ENCODE results near the gene KCNB1.

The KCNB1 gene

GRCh38 chr20:49466114-49466912 lies 16.2 kb downstream of the KCNB1 start:
- Mint-ChIP-seq H3K9me3 (no peaks in the 10 kb centered on the region), H3K4me1 (ENCODE audit: low read depth) (no peaks in the 10 kb centered on the region), H3K4me3 (no peak overlapping the region), H3K27ac (no peak overlapping the region), H3K27me3 (peaks cover 31% of the 10 kb centered on the region), H3K36me3 (ENCODE audit: low read depth) (no peaks in the 10 kb centered on the region)

GRCh38 chr20:49464556-49464955 lies 17.9 kb downstream of the KCNB1 start:
- no peaks in the 10 kb centered on the region for H3K4me1 Mint-ChIP-seq (ENCODE audit: low read depth)
- H3K9me3 Mint-ChIP-seq = no peaks in the 10 kb centered on the region
- peaks cover 17% of the 10 kb centered on the region for H3K27me3 Mint-ChIP-seq
- H3K27ac Mint-ChIP-seq = no peak overlapping the region
- no peak overlapping the region for H3K4me3 Mint-ChIP-seq
- no peaks in the 10 kb centered on the region for H3K36me3 Mint-ChIP-seq (ENCODE audit: low read depth)

GRCh38 chr20:49462626-49463025 lies 19.8 kb downstream of the KCNB1 start:
- no peak overlapping the region for H3K4me3 Mint-ChIP-seq
- no peaks in the 10 kb centered on the region for H3K36me3 Mint-ChIP-seq (ENCODE audit: low read depth)
- peaks cover 2% of the 10 kb centered on the region for H3K27me3 Mint-ChIP-seq
- H3K9me3 Mint-ChIP-seq = no peaks in the 10 kb centered on the region
- no peaks in the 10 kb centered on the region for H3K4me1 Mint-ChIP-seq (ENCODE audit: low read depth)
- H3K27ac Mint-ChIP-seq = no peak overlapping the region

GRCh38 chr20:49461894-49462620 lies 20.4 kb downstream of the KCNB1 start:
- Mint-ChIP-seq H3K27ac (no peak overlapping the region), H3K9me3 (no peaks in the 10 kb centered on the region), H3K36me3 (ENCODE audit: low read depth) (no peaks in the 10 kb centered on the region), H3K27me3 (peaks cover 4% of the 10 kb centered on the region), H3K4me1 (ENCODE audit: low read depth) (no peaks in the 10 kb centered on the region), H3K4me3 (no peak overlapping the region)

GRCh38 chr20:49460916-49461315 lies 21.6 kb downstream of the KCNB1 start:
- H3K27me3 Mint-ChIP-seq = peaks cover 6% of the 10 kb centered on the region

GRCh38 chr20:49460131-49460530 lies 22.3 kb downstream of the KCNB1 start:
- H3K27ac Mint-ChIP-seq = no peak overlapping the region
- no peaks in the 10 kb centered on the region for H3K9me3 Mint-ChIP-seq
- no peak overlapping the region for H3K4me3 Mint-ChIP-seq
- H3K4me1 Mint-ChIP-seq (ENCODE audit: low read depth) = no peaks in the 10 kb centered on the region
- H3K27me3 Mint-ChIP-seq = peaks cover 9% of the 10 kb centered on the region
- no peaks in the 10 kb centered on the region for H3K36me3 Mint-ChIP-seq (ENCODE audit: low read depth)

More at GRCh38 chr20:49460916-49461315, 21.6 kb downstream of the KCNB1 start:
- H3K36me3 Mint-ChIP-seq (ENCODE audit: low read depth) = no peaks in the 10 kb centered on the region
- H3K9me3 Mint-ChIP-seq = no peaks in the 10 kb centered on the region
- no peak overlapping the region for H3K4me3 Mint-ChIP-seq
- H3K27ac Mint-ChIP-seq = no peak overlapping the region
- no peaks in the 10 kb centered on the region for H3K4me1 Mint-ChIP-seq (ENCODE audit: low read depth)

GRCh38 chr20:49459684-49460083 lies 22.8 kb downstream of the KCNB1 start:
- no peaks in the 10 kb centered on the region for H3K36me3 Mint-ChIP-seq (ENCODE audit: low read depth)
- peaks cover 12% of the 10 kb centered on the region for H3K27me3 Mint-ChIP-seq
- H3K4me3 Mint-ChIP-seq = no peak overlapping the region
- H3K27ac Mint-ChIP-seq = no peak overlapping the region
- H3K4me1 Mint-ChIP-seq (ENCODE audit: low read depth) = no peaks in the 10 kb centered on the region
- no peaks in the 10 kb centered on the region for H3K9me3 Mint-ChIP-seq

GRCh38 chr20:49457444-49457843 lies 25.0 kb downstream of the KCNB1 start:
- no peaks in the 10 kb centered on the region for H3K4me1 Mint-ChIP-seq (ENCODE audit: low read depth)
- H3K27ac Mint-ChIP-seq = no peak overlapping the region
- no peak overlapping the region for H3K4me3 Mint-ChIP-seq
- peaks cover 19% of the 10 kb centered on the region for H3K27me3 Mint-ChIP-seq
- H3K36me3 Mint-ChIP-seq (ENCODE audit: low read depth) = no peaks in the 10 kb centered on the region
- H3K9me3 Mint-ChIP-seq = no peaks in the 10 kb centered on the region

GRCh38 chr20:49456646-49457045 lies 25.8 kb downstream of the KCNB1 start:
- H3K9me3 Mint-ChIP-seq = no peaks in the 10 kb centered on the region
- no peaks in the 10 kb centered on the region for H3K4me1 Mint-ChIP-seq (ENCODE audit: low read depth)
- no peaks in the 10 kb centered on the region for H3K36me3 Mint-ChIP-seq (ENCODE audit: low read depth)
- peaks cover 22% of the 10 kb centered on the region for H3K27me3 Mint-ChIP-seq
- H3K4me3 Mint-ChIP-seq = no peak overlapping the region
- H3K27ac Mint-ChIP-seq = no peak overlapping the region

- Mint-ChIP-seq H3K27me3 (peaks cover 28% of the 10 kb centered on the region), H3K4me1 (ENCODE audit: low read depth) (no peaks in the 10 kb centered on the region), H3K4me3 (no peak overlapping the region), H3K27ac (no peak overlapping the region), H3K36me3 (ENCODE audit: low read depth) (no peaks in the 10 kb centered on the region), H3K9me3 (no peaks in the 10 kb centered on the region)
These were observed 26.8 kb downstream of the KCNB1 start for GRCh38 chr20:49455691-49456090.

- H3K36me3 Mint-ChIP-seq (ENCODE audit: low read depth) = no peaks in the 10 kb centered on the region
- no peaks in the 10 kb centered on the region for H3K9me3 Mint-ChIP-seq
- no peaks in the 10 kb centered on the region for H3K4me1 Mint-ChIP-seq (ENCODE audit: low read depth)
- peaks cover 40% of the 10 kb centered on the region for H3K27me3 Mint-ChIP-seq
- H3K27ac Mint-ChIP-seq = no peak overlapping the region
- no peak overlapping the region for H3K4me3 Mint-ChIP-seq
These were observed 30.4 kb downstream of the KCNB1 start for GRCh38 chr20:49452011-49452482.

GRCh38 chr20:49450281-49450721 lies 32.2 kb downstream of the KCNB1 start:
- no peak overlapping the region for H3K27ac Mint-ChIP-seq
- H3K36me3 Mint-ChIP-seq (ENCODE audit: low read depth) = no peaks in the 10 kb centered on the region
- H3K4me1 Mint-ChIP-seq (ENCODE audit: low read depth) = no peaks in the 10 kb centered on the region
- no peaks in the 10 kb centered on the region for H3K9me3 Mint-ChIP-seq
- no peak overlapping the region for H3K4me3 Mint-ChIP-seq
- H3K27me3 Mint-ChIP-seq = peaks cover 50% of the 10 kb centered on the region

- Mint-ChIP-seq H3K9me3 (no peaks in the 10 kb centered on the region), H3K36me3 (ENCODE audit: low read depth) (no peaks in the 10 kb centered on the region), H3K27me3 (peaks cover 53% of the 10 kb centered on the region), H3K27ac (no peak overlapping the region), H3K4me3 (no peak overlapping the region), H3K4me1 (ENCODE audit: low read depth) (no peaks in the 10 kb centered on the region)
These were observed 33.6 kb downstream of the KCNB1 start for GRCh38 chr20:49448917-49449316.

- Mint-ChIP-seq H3K27ac (no peak overlapping the region), H3K36me3 (ENCODE audit: low read depth) (no peaks in the 10 kb centered on the region), H3K27me3 (peaks cover 55% of the 10 kb centered on the region), H3K4me1 (ENCODE audit: low read depth) (no peaks in the 10 kb centered on the region), H3K9me3 (no peaks in the 10 kb centered on the region), H3K4me3 (no peak overlapping the region)
These were observed 34.3 kb downstream of the KCNB1 start for GRCh38 chr20:49447946-49448809.

GRCh38 chr20:49447364-49447763 lies 35.1 kb downstream of the KCNB1 start:
- Mint-ChIP-seq H3K27ac (no peak overlapping the region), H3K36me3 (ENCODE audit: low read depth) (no peaks in the 10 kb centered on the region), H3K27me3 (peaks cover 53% of the 10 kb centered on the region), H3K4me3 (no peak overlapping the region), H3K9me3 (no peaks in the 10 kb centered on the region), H3K4me1 (ENCODE audit: low read depth) (no peaks in the 10 kb centered on the region)
